GM19372 (cell line): ENCODE data around the gene LRMDA.

ENCODE experiments used
- ATAC-seq: cut with Tn5 transposase; IDR thresholded peaks from one replicate; pipeline ENCODE4 v1.9.1; 2021; ENCODE audit warnings: mild to moderate bottlenecking, low read depth, moderate library complexity; ENCODE audit not compliant: unreplicated experiment

The LRMDA gene

GRCh38 chr10:75527542-75527941, 96.1 kb downstream of the LRMDA start:
- ATAC-seq, result no peak

GRCh38 chr10:75528392-75528791, 97.0 kb downstream of the LRMDA start:
- no peak for ATAC-seq

GRCh38 chr10:75530299-75530698, 98.9 kb downstream of the LRMDA start:
- no peak for ATAC-seq

DNA sequence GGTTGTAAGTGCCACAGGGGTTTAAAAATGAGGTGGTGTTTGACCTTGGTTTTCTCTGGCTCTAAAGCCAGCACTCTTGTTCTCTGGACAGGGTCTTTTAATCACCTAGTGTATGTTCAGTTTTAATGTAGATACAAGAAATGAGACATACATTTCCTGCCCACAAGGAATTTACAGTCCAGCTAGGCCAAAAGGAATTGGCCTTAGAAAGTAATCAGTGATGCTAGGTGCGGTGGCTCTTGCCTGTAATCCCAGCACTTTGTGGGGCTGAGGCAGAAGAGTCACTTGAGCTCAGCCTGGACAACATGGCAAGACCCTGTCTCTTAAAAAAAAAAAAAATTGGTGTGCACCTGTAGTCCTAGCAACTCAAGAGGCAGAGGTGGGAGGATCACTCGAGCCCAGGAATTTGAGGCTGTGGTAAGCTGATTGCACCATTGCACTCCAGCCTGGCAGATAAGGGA, 100.2 kb downstream of the LRMDA start:
- no peak for ATAC-seq

GRCh38 chr10:75532253-75532924, 101.0 kb downstream of the LRMDA start:
- no peak for ATAC-seq

DNA sequence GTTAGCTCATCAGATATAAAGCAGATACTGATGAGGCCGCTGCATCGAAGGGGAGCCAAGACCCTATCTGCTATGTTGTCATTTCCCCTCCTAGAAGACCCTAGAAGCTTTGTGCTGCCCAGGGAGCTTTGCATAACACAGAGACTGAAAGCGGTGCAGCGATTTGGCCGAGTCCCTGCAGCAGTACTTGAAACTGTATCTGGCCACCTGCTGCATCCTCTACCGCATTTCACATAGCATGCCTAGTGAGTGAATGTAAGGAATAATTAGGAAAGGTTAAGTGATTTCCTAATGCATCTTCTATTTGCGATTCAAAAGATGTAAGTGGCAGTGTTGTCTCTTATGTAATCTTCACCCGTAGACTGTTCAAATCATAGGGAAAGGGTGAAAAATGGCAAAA, 106.7 kb downstream of the LRMDA start:
- ATAC-seq, result no peak

DNA sequence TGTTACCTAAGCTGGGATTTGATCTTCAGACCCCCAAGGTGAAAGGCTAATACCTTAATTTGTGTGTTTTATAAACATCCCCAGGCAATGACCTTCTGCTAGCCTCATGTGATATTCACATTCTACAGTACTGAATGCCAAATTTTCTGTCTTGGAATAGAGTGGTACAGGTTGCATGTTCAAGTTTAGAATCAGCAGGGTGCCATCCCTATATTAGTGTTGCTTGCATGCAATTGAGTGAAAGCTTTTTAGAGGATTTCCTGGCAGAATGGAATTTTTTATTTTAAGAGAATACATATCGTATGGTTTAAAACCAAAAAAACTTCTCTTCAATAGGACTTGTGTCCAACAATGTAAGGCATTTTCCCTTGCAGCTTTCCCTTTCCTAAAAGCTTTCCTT, 107.3 kb downstream of the LRMDA start:
- no peak for ATAC-seq

DNA sequence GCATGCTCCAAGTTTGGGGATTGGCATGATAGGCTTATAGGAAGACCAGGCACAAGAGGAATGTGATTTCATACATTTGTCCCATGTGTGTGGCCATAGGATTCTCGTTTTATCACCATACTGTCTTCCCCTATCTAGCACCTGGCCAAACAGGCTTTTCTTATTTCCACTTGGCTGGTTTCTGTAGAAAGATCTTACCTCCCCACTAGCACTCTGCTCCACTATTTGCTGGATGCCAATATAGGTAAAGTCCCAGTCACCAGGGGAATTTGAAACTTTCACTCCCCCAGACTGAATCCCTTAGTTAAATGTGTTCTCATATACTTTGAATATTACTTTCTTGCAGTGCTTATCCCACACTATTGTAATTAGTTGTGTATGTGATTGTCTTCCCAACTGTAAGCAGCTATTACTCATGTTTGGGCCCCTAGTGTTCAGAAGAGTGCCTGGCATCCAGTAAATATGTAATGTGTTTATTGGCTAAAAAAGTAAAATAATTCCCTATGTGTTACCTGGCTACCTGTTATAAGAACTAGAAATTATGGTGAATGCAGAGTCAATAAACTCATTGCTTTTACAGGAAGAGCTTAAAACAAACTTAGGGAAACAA, 109.0 kb downstream of the LRMDA start:
- ATAC-seq, result no peak

GRCh38 chr10:75540981-75541380, 109.6 kb downstream of the LRMDA start:
- ATAC-seq, result no peak

DNA sequence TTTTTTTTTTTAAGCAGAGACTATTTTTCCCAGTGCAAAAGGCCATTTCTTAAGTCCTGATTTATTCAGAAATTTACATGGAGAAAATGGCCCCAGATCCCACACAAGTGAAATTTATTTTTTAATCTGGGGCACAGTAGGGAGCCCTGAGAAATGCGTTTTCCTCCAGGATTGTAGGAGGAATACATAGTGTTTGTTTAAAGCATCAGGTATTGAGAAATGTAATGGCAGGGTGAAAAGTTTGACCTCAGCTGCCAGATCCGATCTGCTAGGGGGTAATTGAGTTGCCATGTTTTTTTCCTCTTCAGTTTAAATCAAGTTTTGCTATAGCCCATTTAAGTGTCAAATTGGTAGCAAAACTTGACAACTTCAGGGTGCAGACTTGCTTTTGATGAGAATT, 110.0 kb downstream of the LRMDA start:
- no peak for ATAC-seq

DNA sequence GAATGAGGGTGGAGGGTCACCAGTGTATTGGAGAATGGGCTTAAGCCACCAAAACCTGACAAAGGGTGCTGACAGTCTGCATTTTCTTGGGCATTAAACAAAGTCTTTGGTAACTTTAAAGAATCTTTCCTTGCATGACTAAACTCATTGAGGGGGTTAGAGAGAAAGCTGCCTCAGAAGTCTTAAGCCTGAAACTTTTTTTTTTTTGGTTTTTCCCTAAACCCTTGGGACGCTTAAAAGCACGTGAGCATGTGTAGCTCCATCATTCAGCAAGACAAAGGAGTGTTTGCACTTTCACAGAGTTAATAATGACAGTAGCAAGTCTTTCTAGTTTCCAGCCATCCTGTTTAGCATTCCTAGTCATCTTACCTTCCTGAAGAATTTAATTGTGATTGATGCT, 110.7 kb downstream of the LRMDA start:
- no peak for ATAC-seq

- no peak for ATAC-seq
These were observed 111.5 kb downstream of the LRMDA start for GRCh38 chr10:75542906-75543305.

DNA sequence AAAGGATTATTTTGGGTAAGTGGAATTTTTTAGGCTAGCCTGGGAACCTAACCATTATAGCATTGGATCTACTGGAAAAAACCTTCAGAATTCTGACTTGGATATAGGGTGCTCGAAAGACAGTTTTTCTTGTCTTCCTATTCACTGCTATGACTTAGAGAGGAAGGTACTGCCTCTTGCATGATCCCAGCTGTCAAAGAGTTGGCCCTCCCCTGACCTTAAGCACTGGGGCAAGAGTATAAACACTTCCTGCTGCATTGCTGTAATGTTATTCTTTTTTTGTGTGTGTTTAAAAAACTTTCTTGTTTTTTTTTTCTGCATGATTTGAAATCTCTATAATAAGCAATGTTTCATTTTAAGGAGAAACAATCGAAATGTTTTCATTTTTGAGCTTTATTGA, 113.0 kb downstream of the LRMDA start:
- no peak for ATAC-seq

GRCh38 chr10:75544993-75545706, 113.7 kb downstream of the LRMDA start:
- ATAC-seq, result no peak

GRCh38 chr10:75546004-75546403, 114.6 kb downstream of the LRMDA start:
- ATAC-seq, result no peak

- no peak for ATAC-seq
These were observed 116.2 kb downstream of the LRMDA start for GRCh38 chr10:75547391-75548298.

DNA sequence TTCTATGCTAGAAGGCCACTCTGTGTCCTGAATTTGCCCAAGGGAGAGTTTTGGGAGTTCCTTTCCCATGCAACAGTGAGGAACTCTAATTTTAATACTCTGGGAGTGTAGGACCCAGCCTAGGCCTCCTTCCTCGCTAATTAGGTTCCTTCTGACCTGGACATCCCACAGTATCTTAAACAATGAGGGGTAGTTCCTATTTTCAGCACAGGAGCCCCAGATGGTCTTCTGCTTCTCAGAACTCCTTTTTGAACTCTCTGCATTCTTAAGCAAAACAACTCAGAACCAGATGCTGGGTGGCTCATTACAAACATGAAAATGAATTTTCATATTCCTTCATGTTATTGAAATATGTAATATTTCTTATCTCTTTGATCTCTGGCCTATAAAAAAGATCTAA, 116.9 kb downstream of the LRMDA start:
- no peak for ATAC-seq

DNA sequence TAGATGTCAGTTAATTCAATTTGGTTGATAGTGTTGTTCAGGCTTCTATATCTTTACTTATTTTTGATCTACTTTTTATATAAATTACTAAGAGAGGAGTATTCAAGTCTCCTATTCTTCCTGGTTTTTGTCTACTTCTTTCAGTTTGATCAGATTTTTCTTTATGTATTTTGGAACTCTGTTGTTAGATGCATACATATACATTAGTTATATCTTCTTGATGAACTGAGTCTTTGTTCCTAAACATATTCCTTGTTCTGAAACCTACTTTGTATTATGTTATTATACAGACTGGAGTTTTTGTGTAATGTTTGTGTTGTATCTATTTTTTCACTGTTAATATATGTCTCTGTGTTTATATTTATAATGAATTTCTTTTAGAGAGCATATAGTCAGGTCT, 118.8 kb downstream of the LRMDA start:
- ATAC-seq, result no peak

- no peak for ATAC-seq
These were observed 120.7 kb downstream of the LRMDA start for GRCh38 chr10:75552171-75552570.

DNA sequence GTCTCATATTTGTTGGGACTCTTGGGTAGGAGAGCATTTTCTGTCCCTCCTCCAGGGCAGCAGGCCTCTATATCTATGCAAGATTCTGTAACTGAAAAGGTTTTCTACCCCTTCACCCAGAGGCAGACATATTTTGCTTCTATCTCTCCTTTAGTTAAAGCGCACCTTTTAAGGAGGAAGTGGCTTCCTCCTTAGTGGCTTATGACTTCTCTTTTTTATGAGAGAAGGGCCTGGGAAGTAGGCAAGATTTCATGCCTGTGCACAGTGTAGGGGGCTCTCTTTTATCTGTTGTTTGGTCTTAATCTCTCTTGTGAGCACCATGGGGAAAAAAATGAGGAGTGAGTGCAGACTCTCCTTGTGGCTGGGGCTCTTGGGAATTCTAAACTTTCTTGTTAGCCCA, 122.1 kb downstream of the LRMDA start:
- no peak for ATAC-seq

- ATAC-seq, result no peak
These were observed 123.9 kb downstream of the LRMDA start for GRCh38 chr10:75555323-75555722.
